K562 (cell line): Measurements from ENCODE around the gene IMMP1L.

Source experiments
- CHD2 ChIP-seq: IDR thresholded peaks from 2 replicates; pipeline ENCODE4 v1.6.1; 2011; ENCODE audit warnings: low read depth, low read length
- ELF4 ChIP-seq: fragments of 450-650 bp; formaldehyde crosslinking; IDR thresholded peaks from 2 replicates; pipeline ENCODE4 v1.4.0; 2022; ENCODE audit warnings: missing genetic modification characterization
- KDM1A ChIP-seq, 2 experiments: fragments of 450-650 bp; IDR thresholded peaks; 2 replicates each; pipeline ENCODE4 v1.6.1; 2016; ENCODE audit warnings: mild to moderate bottlenecking in 2 of 2
- LEF1 ChIP-seq: fragments of 450-650 bp; IDR thresholded peaks from 2 replicates; pipeline ENCODE4 v1.6.1; 2016; ENCODE audit warnings: mild to moderate bottlenecking
- MTA3 ChIP-seq: fragments of 450-650 bp; formaldehyde crosslinking; IDR thresholded peaks from 2 replicates; pipeline ENCODE4 v1.6.1; 2017; ENCODE audit warnings: mild to moderate bottlenecking, borderline replicate concordance
- NEUROD1 ChIP-seq: fragments of 150-350 bp; IDR thresholded peaks from 2 replicates; pipeline ENCODE4 v1.6.1; 2014; ENCODE audit warnings: borderline replicate concordance, low read length, low read depth; ENCODE audit not compliant: partially characterized antibody
- POLR2A ChIP-seq: fragments of 450-650 bp; conservative IDR thresholded peaks from 2 replicates; pipeline ENCODE4 v1.6.1; 2016
- TF ChIP-seq, protein P1 (sequence below): fragments of 250-450 bp; sonication (Bioruptor Pico); IDR thresholded peaks from 2 replicates; pipeline ENCODE4 v1.5.0; 2020; ENCODE audit warnings: mild to moderate bottlenecking
- TF ChIP-seq, protein P2 (sequence below), 3 experiments: IDR thresholded peaks in 2 of 3; conservative IDR thresholded peaks in 1 of 3; 2 replicates each; pipeline ENCODE4 v1.5.1; 2011 to 2012; ENCODE audit warnings: low read length in 3 of 3, mild to moderate bottlenecking in 3 of 3, control low read depth in 2 of 3, improper control_type of control experiment in 1 of 3, inconsistent platforms in 1 of 3, low read depth in 1 of 3, mixed read lengths in 1 of 3, moderate library complexity in 1 of 3; ENCODE audit not compliant: insufficient read depth in 2 of 3

DNA sequence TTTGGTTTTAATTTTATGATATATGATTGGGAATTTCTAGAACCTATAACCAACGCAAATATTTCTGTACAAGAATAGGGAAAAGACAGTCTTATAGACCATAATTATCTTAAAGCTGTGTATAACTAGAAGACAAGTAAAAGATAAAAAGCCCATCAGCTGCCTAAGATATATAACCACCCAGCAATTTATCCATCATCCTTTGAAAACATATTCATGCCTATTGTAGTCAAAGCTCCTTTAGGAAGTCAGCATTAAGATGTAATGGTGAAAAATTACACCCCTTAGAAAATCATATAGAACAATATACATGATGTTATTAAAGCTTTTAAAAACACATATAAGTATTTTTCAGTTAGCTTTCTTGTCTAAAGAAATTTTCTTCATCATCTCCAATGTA, 46.5 kb upstream of the IMMP1L start:
- TF ChIP-seq NEUROD1 (no peak), LEF1 (no peak), CHD2 (no peak), MTA3 (no peak), ELF4 (no peak), KDM1A (IDR thresholded peaks at IDR 0.05) (no peak), POLR2A (no peak)
- TF ChIP-seq, protein P1, sequence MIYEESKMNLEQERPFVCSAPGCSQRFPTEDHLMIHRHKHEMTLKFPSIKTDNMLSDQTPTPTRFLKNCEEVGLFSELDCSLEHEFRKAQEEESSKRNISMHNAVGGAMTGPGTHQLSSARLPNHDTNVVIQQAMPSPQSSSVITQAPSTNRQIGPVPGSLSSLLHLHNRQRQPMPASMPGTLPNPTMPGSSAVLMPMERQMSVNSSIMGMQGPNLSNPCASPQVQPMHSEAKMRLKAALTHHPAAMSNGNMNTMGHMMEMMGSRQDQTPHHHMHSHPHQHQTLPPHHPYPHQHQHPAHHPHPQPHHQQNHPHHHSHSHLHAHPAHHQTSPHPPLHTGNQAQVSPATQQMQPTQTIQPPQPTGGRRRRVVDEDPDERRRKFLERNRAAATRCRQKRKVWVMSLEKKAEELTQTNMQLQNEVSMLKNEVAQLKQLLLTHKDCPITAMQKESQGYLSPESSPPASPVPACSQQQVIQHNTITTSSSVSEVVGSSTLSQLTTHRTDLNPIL (CRISPR knock-in tag) = no peak
- TF ChIP-seq, protein P2, sequence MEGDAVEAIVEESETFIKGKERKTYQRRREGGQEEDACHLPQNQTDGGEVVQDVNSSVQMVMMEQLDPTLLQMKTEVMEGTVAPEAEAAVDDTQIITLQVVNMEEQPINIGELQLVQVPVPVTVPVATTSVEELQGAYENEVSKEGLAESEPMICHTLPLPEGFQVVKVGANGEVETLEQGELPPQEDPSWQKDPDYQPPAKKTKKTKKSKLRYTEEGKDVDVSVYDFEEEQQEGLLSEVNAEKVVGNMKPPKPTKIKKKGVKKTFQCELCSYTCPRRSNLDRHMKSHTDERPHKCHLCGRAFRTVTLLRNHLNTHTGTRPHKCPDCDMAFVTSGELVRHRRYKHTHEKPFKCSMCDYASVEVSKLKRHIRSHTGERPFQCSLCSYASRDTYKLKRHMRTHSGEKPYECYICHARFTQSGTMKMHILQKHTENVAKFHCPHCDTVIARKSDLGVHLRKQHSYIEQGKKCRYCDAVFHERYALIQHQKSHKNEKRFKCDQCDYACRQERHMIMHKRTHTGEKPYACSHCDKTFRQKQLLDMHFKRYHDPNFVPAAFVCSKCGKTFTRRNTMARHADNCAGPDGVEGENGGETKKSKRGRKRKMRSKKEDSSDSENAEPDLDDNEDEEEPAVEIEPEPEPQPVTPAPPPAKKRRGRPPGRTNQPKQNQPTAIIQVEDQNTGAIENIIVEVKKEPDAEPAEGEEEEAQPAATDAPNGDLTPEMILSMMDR (IDR thresholded peaks at IDR 0.05 in 2 of 3, conservative IDR thresholded peaks at IDR 0.05 in 1 of 3; ENCODE audit: insufficient read depth in 2 of 3, low read depth in 1 of 3, low read length in 3 of 3) = no peak
